NCI-H2227 treated with DMSO at 0.1 percent for 48 hours (cell line): ENCODE data around the gene DUXB.

Source experiments
- DNase-seq: peaks from one replicate; lab custom pipeline; 2025; lab: John Stamatoyannopoulos, UW

Gene DUXB, protein sequence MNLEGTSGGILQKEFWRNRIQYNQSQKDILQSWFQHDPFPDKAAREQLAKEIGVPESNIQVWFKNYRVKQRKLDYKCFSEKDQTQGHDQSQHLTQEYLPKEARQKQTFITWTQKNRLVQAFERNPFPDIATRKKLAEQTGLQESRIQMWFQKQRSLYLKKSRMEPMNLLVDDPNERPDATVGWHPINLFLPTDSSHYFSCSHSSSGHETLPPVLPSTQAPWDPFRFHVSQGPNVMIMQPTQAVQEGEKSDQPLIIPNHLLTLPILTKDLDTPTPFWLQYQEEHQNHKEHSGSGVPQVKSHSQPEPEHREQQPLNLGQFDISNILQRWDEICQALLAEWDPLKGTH

DNA sequence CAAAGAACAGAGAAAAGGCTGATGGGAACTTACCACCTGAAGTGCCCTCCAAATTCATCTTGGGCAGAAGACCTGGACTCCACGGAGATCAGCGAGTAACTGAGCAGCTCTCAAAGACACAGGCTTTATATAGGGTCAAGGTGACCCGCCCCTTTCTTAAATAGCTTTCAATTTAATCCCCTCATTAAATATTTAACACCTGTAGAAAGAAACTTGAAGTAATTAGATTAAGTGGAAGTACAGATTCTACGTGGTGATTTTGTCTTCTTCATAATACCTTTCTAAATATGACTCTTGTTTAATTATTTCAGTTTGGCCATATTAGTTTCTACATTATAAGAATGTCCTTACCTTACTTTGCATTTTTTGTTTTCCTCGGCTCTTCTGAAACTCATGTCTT lies at the start of gene DUXB:
DUXB (minus strand) TSS at position 101 of the 400 bp plus-strand sequence; CDS start at position 58, 43 bp downstream.
- no peak for DNase-seq

- DNase-seq, result peak; percentile 86
Measured at GRCh38 chr16:75750528-75750927, 49.3 kb upstream of the DUXB start.

GRCh38 chr16:75746359-75746758 lies 45.1 kb upstream of the DUXB start:
- no peak for DNase-seq

GRCh38 chr16:75745823-75746222 lies 44.6 kb upstream of the DUXB start:
- no peak for DNase-seq

DNA sequence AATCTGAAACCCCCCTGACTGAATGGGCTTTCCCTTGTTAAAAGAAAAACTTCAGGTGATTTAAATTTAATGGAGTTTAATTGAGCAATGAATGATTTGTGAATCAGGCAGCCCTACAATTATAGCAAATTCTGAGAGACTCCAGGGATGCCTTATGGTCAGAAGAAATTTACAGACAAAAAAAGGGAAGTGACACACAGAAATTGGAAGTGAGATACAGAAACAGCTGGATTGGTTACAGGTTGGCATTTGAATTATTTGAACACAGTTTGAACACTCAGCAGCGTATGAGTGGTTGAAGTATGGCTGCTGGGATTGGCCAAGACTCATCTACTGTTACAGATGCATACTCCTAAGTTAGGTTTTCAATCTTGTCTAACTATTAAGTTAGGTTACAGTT lies 44.0 kb upstream of the DUXB start:
- DNase-seq, result no peak

DNA sequence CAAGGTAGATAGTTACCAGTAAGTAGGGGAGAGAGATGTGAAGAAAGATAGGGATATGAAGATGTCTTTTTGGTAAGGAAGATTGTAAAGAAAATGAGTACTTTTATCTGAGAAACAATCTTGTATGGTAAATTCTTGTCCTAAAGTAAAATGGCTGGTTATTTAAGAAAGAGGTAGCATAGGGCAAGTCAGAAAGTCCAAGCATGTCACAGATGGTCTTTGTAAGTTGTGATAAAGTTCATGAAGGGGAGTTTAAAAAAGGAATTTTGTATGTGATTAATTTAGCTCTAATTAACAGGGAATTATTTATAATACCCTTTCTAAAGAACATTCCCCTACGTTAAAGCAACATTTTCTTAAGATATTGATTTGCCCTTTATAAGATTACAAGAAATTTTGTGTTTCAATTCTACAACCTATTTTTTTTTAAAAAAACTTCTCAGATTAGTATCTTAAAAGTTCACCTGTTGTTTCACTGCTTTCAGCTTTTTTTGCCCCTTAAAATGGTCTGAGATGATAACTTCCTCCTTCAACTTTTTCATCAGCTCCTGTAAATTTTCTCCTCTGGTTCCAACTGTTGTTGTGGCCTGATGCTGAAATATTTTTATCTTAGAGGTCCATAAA lies 41.3 kb upstream of the DUXB start:
- no peak for DNase-seq

- peak; percentile 32 for DNase-seq
Measured at GRCh38 chr16:75733305-75734211, 32.3 kb upstream of the DUXB start.

DNA sequence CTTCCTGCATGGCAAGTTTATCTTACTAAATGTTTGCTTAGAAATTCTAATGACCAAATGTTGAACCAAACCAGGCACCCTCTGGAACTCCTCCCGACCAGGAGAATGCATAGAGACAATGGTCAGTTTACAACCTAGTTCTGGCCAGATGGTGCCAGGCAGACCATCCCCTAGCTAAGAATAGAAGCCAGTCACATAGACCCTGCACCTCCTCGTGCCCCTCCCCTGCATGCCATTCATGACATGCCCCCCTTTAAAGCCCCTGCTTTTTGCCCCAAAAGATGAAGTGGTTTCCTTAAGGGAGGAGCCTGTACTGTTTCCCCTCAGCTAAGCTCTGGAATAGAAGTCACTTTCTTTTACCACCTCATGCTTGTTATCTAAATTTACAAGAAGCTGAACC lies 31.6 kb upstream of the DUXB start:
- no peak for DNase-seq

DNA sequence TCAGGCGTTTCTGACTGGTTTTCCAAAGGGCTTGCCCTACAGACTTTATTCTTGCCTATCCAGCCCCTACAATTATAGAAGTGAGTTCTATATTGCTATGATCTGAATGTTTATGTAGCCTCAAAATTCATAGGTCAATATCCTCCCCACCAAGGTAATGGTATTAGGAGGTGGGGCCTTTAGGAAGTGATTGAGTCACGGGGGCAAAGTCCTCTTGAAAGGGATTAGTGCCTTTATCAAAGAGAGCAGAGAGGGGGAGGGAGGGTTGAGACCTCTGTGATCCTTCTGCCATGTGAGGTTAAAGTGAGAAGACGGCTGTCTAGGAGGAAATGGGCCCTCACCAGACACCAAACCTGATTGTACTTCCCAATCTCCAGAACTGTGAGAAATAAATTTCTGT lies 26.0 kb upstream of the DUXB start:
- DNase-seq, result no peak

DNA sequence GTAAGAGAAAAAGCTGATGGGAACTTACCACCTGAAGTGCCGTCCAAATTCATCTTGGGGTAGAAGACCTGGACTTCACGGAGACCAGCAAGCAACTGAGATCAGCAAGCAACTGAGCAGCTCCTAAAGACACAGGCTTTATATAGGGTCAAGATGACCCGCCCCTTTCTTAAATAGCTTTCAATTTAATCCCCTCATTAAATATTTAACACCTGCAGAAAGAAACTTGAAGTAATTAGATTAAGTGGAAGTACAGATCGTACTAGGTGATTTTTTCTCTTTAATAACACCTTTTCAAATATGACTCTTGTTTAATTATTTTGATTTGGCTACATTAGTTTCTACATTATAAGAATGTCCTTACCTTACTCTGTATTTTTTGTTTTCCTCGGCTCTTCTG lies 25.1 kb upstream of the DUXB start, which contains the start of gene CPHXL:
CPHXL (minus strand) TSS at position 101 of the 400 bp plus-strand sequence; CDS start at position 53, 48 bp downstream.
- no peak for DNase-seq

DNA sequence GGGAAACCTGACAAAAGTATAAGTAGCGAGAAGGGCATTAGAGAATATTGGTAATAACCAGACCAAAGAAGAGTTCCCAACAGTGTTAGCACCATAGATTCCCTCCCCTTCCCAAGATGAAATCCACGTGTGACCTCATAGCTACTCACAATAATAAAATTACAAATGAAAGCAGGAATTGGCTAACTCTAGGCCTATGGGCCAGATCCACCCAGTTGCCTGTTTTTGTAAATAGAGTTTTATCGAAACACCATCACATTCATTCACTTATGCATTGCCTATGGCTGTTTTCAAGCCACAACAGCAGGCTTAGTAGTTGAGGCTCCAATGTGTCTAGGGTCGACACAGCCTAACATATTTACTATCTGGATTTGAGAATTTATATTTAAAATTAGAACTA lies 17.2 kb upstream of the DUXB start:
- no peak for DNase-seq

DNA sequence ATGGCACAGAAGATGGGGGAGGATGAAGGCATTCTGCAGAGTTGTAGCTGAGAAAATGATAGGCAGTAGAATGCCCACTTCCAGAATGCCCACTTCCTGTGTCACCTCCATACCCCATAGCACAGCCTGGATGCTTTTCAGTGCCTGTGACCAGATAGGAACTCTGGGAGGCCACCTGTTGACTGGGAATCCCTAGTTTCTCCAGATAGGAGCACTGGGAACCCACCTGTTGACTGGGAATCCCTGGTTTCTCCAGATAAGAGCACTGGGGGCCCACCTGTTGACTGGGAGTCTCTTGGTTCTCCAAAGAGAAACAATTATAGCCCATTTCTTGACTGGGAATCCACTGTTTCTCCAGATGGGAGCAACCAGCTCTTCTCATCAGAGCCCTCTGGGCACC lies 13.4 kb upstream of the DUXB start:
- DNase-seq, result no peak

GRCh38 chr16:75710344-75710743 lies 9.1 kb upstream of the DUXB start:
- no peak for DNase-seq

DNA sequence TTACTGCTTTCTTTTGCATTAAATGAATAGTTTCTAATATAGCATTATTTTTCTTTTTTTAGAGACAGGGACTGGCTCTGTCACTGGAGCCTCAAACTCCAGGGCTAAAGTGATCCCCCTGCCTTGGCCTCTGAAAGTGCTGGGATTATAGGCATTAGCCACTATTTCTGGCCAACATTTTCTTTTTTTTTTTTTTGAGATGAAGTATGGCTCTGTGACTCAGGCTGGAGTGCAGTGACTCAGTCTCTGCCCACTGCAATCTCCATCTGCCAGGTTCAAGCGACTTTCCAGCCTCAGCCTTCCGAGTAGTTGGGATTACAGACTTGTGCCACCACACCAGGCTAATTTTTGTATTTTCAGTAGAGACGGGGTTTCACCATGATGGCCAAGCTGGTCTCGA lies 2.0 kb upstream of the DUXB start:
- DNase-seq, result no peak

DNA sequence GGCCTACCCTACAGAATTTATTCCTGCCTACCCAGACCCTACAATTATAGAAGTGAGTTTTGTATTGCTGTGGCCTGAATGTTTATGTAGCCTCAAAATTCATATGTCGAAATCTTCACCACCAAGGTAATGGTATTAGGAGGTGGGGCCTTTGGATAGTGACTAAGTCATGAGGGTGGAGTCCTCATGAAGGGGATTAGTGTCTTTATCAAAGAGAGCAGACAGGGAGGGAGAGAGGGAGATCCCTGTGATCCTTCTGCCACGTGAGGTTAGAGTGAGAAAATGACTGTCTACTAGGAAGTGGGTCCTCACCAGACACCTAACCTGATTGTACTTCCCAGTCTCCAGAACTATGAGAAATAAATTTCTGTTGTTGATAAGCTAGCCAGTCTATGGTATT lies 981 bp upstream of the DUXB start:
- DNase-seq, result no peak

DNA sequence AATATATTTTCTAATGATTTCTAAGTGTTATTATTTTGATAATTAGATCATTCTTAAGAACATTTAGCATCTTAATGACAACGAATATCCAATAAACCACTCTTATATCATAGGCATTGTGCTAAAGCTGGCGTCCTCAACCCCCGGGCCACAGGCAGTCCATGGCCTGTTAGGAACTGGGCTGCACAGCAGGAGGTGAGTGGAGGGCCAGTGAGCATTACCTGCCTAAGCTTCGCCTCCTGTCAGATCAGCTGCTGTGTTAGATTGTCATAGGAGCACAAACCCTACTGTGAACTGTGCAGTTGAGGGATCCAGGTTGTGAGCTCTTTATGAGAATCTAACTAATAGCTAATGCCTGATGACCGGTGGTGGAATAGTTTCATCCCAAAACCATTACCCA lies 3.7 kb downstream of the DUXB start:
- no peak for DNase-seq

DNA sequence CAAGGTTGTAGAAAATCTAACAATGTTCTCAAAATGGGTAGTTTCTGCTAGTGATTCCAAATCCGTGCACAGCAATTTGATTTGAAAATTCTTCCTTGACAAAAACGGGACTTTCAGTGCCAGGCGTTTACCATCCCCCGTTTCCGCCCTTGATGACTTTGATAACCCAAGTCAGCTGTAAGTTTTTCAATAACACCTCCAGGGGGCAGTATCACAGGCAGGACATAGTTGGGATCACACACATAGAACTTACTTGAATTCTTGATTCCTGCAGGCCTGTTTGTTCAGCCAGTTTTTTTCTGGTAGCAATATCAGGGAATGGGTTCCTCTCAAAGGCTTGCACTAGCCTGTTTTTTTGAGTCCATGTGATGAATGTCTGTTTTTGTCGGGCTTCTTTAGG lies 5.6 kb downstream of the DUXB start:
- no peak for DNase-seq

DNA sequence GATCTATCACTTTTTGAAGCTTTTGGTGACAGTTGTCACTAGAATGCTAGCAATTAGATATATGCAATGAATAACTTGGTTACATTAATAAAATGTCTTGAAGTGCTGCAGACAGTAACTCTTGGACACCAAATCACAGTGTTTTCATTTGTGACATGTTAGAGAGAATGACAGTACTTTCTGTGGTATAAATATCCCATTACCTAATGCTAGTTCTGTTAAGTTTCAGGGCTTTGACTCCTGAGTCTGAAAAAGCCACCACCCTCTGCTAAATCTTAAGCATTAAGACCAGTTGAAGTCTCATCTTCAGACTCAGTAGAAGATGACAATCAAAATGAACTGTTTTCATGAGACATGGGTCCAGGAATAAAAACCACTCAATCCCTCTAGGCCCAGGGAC lies 13.9 kb downstream of the DUXB start:
- no peak for DNase-seq

- no peak for DNase-seq
Measured at GRCh38 chr16:75682308-75682707, 19.0 kb downstream of the DUXB start.

GRCh38 chr16:75679366-75679765 lies 21.9 kb downstream of the DUXB start:
- no peak for DNase-seq

DNA sequence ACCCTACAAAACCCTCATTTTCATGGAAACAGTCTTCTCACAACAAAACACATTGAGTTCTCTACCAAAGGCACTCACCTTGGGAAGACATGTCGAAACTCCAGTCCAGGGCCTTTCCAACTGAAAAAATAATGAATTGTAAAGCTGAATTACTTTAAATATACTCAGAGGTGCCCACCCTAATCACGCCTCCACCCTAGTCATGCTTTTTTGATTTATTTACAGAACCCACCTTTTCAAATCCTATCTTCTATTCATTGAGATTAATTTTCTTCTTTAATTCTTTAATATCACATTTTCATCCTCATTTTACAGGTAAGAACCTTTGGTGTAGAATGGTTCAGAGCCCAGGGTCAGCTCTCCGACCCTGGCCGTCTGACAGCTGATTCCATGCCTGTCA lies 24.4 kb downstream of the DUXB start, which contains the start of gene CPHXL2:
CPHXL2 (minus strand) TSS at position 101 of the 400 bp plus-strand sequence; CDS start at position 91, 10 bp downstream.
- no peak for DNase-seq

GRCh38 chr16:75667503-75667902 lies 33.8 kb downstream of the DUXB start:
- DNase-seq, result no peak
